HUDEP-2 (cell line): ENCODE results near the gene PDCD11.

Source experiments
- DNase-seq, 76 experiments: peaks; one replicate each; lab custom pipeline; 2025; ENCODE audit not compliant: unreplicated experiment in 76 of 76; lab: John Stamatoyannopoulos, UW

PDCD11 gene

GRCh38 chr10:103449208-103450144 is 53.0 kb downstream of the PDCD11 start:
- no peak for DNase-seq

GRCh38 chr10:103450201-103450695 is 53.8 kb downstream of the PDCD11 start:
- DNase-seq, result no peak

- peak in 51 of 76 experiments; percentile 7 to 76 (median 34) for DNase-seq
These were observed 54.8 kb downstream of the PDCD11 start for GRCh38 chr10:103451091-103451813.

- DNase-seq, result peak in 26 of 76 experiments; percentile 4 to 40 (median 19)
These were observed 55.5 kb downstream of the PDCD11 start, which contains the start of gene CALHM2 for GRCh38 chr10:103451831-103452505. Gene CALHM2 (minus strand): TSS chr10:103452370. CDS start chr10:103449941, 2,429 bp downstream.

- no peak for DNase-seq
These were observed 56.2 kb downstream of the PDCD11 start for GRCh38 chr10:103452506-103453230.

GRCh38 chr10:103454026-103454425 is 57.6 kb downstream of the PDCD11 start:
- no peak for DNase-seq

GRCh38 chr10:103455235-103455634 is 58.8 kb downstream of the PDCD11 start:
- DNase-seq, result no peak

GRCh38 chr10:103456074-103456660 is 59.7 kb downstream of the PDCD11 start:
- DNase-seq, result no peak

GRCh38 chr10:103457176-103457712 is 60.8 kb downstream of the PDCD11 start:
- DNase-seq, result no peak

GRCh38 chr10:103457896-103458583 is 61.6 kb downstream of the PDCD11 start:
- DNase-seq, result no peak

GRCh38 chr10:103458720-103459119 is 62.3 kb downstream of the PDCD11 start, which contains the start of gene CALHM1:
Gene CALHM1 (minus strand): TSS chr10:103458900. CDS start chr10:103458751, 149 bp downstream.
- no peak for DNase-seq

- DNase-seq, result no peak
These were observed 63.2 kb downstream of the PDCD11 start for GRCh38 chr10:103459615-103460014.

GRCh38 chr10:103463499-103463898 is 67.1 kb downstream of the PDCD11 start:
- DNase-seq, result no peak

GRCh38 chr10:103465411-103466179 is 69.2 kb downstream of the PDCD11 start:
- DNase-seq, result no peak

GRCh38 chr10:103466734-103467133 is 70.3 kb downstream of the PDCD11 start:
- DNase-seq, result no peak

GRCh38 chr10:103467406-103467805 is 71.0 kb downstream of the PDCD11 start:
- no peak for DNase-seq

GRCh38 chr10:103469201-103469600 is 72.8 kb downstream of the PDCD11 start:
- no peak for DNase-seq
